ENCODE results near the gene CORO1C.

The CORO1C gene

DNA sequence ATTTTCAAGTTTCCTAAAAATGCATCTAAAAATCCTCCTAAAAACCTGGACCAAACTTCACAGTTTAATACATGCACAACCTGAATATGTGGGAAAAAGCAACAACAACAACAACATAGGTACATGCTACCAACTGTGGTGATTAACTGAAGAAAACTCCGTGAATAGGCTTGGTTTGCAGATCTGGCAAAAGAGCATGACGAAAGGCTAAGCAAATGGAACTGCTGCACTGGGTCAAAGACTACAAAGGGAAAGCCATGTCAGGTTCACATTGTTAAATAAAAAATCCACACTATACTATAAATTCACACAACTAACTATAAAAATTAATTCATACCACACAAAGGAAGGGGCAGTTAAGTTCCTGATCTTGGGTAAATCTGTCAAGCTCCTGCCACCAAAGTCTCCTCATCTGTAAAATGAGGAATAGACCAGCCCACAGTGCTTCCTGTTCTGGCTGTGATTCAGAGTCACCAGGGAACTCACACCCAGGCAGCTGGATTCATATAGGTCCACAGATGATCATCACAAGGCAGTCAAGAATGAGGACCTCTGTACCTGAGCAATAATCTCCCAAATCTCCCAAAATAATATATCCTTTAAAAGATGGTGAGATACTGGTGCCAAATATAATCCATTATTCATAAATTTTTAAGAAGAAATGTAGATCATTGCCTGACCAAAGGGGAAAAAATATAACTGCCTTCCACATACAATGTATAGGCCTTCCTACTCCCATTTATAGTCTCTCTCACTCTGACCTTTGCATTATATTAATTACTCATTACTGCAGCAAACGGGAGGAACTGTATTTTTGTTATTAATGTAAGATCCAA lies 7.0 kb downstream of the CORO1C start:
- DNase-seq = no peak

DNA sequence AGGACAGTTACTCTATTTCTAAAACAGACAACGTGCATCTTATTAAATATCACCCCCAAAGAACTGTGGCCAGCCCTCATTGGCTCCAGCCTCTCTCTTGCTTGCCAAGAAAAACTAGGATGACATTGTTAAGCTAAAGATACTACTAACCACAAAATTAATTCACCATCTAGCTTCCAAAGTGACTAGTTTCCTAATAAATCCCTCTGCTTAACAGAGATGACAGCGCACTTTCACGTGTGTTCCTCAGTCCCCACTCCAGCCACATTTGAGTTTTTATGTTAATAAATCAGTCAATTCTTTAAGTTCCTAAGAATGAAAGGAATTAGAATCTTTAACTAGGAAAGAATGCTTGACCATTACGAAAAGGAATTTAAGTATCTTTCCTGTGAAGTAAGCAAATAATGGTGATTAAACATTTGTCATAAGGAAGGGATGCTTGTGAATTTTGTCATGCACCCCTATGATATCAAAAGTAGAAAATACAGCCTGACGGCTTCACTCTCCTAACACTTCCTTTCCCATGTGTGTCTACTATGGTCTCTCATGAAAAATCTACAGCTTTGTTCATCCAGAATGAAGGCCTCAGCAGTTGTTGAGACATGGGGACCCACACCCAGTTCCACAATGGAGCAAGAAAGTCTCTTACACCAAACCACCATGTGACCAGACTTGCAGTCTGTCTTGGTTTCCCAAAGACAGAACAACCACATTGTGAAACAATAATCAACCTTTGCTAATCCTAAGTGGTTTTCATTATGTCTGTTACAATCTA lies 8.1 kb downstream of the CORO1C start:
- no peak for DNase-seq

DNA sequence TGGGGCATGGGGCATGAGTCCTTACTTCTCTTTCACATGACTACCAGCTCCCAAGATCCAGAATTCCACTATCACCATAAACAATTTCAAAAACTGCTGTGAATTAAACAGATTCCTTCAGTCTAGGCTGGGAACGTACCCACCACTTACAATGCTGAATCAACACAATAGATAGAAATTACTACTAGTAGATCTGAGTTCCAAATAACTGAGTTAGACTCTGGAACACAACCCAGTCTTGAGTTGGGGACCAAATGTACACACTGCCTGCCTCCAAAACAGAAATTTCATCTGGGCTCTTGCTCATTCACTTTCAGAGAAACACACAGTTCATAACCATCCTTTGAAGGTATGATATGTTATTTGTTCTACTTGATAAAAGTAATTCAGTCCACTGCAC lies 8.9 kb downstream of the CORO1C start:
- no peak for DNase-seq

DNA sequence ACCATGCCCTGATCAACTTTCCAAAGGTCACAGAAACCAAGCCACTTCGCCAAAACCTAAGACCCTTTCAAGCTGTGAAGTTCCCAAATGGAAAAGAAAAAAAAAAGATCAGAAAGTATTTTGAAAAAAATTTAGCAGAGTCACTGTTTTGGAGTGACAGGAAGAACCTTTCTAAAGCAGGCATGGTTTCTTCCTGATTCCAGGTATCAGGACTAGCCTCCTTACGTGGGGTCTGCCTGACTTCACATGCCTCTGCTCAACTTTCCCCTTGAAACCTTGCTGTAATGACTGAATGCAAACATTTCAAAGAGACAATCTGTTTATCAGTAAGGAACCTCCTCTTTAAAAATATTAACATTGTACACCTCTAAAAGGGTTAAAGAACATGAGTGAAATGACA lies 9.5 kb downstream of the CORO1C start:
- DNase-seq = no peak

DNA sequence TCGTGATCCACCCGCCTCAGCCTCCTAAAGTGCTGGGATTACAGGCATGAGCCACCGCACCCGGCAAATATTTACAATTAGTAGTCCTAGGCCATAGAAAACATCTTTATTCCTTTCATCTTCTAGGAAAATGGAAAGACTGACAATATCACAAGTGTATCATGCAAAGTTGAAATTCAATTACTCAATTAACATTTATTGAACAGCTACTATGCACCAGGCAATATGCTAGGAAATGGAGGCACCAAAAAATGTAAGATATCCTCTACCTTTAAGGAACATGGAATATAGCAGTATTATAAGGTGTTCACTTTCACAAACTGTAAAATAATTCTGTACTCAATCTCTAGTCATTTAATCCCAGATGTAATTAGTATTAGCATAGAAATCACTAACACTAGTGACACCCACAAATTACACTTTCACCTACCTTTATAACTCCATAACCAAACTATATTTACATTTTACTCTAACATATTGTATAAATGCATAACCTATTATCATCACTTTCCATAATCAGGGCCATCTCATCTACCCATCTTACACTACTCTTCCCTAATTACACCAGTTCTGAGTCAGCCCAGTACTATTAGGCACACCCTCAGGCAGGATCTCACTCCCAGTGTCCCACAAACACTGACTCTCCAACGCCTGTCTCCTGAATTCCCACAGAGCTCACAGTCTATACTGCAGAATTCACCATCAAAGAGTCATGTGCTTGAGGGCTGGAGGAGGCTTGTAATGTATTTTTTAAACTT lies 10.4 kb downstream of the CORO1C start:
- no peak for DNase-seq

DNA sequence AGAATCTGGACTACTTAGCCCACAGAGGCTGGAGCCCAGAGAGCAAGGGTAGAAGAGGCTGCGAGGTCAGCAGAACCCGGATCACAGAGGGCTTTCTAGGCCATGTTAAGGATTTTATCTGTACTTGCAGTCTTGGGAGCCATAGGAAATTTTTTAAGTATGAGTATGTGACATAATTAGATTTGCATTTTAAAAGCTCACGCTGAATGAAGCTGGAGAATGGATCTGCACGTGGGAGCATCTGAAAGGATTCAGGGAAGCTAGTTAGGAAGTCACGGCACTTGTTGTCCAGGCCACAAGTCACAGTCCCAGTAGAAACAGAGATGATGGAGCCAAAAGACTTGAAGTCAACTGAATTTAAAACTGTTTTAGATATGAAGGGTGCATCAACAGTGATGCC lies 14.1 kb downstream of the CORO1C start:
- DNase-seq = no peak

DNA sequence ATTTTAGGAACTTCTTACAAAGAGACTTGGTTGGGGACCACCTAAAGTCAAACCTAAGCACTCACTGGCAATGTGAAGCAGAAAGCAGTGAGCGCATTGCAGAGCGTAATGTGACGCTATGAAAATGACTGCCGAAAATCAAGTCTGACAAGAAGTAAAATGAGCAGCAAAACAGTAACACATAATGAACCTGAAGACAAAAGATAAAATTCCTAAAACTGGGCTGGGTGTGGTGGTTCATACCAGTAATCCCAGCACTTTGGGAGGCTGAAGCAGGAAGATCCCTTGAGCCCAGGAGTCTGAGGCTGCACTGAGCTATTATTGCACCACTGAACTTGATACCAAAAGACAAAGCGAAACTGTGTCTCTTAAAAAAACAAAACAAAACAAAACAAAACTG lies 16.5 kb downstream of the CORO1C start:
- DNase-seq = no peak

DNA sequence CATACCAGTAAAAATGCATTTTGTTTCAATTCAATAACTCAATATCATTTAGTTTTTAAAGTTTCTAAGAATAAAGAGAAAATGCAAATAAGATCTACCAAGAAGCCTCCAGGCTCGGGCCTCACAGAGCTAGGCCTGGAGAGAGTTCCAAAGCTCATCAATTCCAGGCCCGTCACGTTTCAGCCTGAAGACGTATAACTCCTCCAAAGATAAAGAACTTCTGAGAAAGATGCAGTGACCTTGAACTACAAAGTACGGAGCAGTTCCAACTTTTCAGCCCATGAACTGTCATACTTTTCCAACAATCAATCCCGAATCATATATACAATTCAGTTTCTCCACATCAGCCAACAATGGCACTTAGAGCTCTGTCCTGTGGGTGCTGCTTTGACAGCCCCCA lies 17.8 kb downstream of the CORO1C start:
- DNase-seq = no peak

DNA sequence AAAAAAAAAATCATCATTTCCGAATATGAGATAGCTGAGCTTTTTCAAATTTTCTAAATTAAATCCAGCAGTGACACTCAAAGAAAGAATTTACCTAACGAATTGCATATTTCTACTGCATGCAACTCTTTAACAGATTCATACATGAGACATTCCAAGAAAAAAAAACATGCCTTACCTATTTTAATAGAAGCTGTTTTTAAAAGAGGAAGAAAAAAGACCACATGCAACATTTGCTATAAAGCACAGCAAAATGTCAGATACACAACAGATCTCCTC lies 18.5 kb downstream of the CORO1C start:
- no peak for DNase-seq

DNA sequence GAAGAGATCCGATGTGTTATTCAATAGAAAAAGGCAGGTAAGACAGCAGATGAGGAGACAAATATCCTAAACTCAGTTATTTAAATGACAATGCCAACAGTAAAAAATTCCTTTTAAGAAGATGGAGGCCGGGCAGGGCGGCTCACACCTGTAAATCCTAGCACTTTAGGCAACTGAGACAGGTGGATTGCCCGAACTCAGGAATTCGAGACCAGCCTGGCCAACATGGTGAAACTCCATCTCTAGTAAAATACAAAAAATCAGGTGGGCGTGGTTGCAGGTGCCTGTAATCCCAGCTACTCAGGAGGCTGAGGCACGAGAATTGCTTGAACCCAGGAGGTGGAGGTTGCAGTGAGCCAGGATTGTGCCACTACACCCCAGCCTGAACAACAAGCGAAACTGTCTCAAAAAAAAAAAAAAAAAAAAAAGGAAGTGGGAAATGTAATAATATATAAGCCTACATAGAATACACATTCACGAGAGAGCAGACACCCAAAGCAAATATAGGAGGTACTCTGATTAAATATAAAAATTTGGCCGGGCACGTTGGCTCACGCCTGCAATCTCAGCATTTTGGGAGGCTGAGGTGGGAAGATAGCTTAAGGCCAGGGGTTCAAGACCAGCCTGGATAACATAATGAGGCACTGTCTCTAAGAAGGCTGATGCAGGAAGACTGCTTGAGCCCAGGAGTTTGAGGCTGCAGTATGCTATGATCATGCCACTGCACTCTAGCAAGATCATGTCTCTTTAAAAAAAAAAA lies 19.0 kb downstream of the CORO1C start:
- no peak for DNase-seq

DNA sequence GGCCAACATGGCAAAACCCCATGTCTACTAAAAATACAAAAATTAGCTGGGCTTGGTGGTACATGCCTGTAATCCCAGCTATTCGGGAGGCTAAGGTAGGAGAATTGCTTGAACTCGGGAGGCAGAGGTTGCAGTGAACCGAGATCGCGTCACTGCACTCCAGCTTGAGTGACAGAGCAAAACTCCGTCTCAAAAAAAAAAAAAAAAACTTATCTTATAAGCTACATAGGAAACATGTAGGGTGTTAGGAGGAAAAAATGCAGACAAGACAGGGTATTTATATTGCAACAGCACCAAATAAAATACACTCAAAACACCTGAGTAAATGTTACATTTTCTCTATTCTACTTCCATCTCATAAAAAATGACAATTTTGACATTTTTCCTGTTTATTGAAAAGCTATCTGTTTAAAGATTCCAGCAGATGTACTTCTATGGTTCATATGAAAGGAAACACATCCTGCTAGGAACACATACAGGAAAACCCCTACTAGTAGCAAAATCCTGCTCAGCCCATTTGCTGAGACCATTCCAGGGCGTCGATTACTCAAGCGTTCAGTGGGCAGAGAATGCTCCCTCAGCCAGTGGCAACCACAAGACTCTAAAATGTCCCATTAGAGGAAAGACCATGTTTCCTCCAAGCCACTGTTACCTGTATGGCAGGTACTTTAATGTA lies 19.7 kb downstream of the CORO1C start:
- no peak for DNase-seq

DNA sequence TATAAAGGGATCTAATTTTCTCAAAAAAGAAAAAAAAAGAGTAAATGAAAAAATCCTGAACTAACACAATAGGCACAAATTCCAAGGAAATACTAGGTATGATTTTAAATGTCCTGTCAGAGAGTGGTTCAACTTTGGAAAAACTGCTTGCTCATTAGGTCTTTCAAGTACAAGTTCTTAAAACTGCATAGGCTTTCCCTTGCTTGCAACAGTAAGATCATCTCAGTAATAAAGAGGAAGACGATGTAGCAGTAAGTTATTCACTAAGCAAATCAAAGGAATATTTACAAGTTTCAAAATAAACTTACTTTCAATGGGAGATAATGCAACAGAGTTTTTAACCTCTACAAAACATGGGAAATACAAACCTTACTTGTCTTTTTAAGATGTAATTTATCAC lies 21.6 kb downstream of the CORO1C start:
- no peak for DNase-seq

DNA sequence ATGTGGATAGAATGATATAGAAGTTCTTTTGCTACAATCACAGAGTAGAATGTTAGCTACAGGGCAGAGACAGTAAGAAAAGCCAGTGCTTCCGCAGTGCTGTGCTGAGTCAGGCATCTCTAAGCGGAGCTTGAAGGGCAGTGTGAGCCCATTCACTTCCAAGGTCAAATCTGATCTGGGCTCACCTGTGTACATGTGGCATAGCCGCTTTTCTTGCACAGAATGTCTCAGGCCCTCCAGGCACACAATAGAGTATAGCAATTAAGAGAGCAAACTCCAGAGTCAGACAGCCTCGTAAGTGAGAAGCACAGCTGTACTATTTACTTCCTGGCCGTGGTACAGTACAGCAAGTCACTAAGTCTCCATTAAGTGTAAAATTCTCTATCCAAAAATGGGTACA lies 26.8 kb downstream of the CORO1C start:
- no peak for DNase-seq

DNA sequence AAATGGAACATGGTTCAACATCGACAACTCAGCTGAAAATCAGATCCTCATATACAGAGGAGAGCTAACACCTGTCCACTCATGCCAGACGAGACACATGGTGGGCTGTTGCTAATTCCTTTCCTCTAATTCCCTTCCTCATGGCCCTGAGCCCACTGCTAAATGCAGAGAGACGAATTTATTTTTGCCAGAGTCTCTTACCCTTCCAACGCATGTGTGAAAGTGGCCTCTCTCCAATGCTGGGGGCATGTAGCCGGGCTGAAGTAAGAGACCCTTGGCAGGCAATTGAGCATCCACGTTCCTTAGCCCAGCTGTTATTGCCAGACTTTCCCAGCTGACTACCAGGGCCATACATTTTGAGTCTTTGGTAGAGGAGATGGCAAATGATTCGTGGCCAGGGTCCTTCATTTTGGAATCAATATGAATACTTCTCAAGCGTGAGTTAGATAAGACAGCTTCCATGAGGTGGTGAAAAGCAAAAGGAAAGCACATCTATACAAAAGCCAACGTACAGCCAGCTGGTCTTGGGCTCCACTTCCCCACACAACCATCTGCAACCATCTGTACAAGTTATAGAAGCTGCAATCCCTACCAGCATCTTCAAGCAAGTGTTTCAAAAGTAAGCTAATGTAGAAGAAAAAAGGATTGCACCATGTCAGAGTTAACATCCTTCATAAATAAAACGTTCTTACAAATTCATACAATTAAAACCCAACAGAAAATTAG lies 28.6 kb downstream of the CORO1C start:
- DNase-seq = no peak

DNA sequence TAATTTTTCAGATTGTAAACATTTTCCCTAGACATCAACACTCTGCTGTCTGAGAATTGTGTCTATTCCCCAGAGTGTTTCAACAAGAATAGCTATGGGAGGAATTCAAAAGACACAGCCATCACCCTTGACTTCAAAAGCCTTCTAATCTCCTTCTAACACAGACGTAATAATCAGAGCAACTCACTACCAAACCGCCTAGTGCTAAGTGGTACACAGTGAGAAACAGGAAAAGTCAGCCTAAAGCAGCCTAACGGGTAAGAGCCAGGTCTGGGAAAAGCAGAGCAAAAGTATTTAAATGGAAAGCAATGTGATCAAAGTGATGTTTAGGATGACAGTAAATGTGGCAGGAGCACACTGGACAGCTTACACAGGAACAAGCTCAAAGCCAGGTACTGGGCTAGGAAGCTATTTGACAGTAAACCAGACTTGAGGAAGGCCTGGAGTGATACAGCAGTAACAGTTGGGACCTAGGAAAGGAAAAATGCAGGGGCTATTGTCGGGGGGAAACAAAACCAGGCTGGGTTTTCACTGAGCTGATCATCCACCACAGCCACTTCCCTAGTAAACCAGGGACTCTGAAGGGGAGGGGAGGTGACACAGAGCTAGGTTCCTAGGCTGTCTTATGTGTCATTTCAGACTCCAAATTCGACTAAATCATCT lies 29.4 kb downstream of the CORO1C start:
- no peak for DNase-seq

DNA sequence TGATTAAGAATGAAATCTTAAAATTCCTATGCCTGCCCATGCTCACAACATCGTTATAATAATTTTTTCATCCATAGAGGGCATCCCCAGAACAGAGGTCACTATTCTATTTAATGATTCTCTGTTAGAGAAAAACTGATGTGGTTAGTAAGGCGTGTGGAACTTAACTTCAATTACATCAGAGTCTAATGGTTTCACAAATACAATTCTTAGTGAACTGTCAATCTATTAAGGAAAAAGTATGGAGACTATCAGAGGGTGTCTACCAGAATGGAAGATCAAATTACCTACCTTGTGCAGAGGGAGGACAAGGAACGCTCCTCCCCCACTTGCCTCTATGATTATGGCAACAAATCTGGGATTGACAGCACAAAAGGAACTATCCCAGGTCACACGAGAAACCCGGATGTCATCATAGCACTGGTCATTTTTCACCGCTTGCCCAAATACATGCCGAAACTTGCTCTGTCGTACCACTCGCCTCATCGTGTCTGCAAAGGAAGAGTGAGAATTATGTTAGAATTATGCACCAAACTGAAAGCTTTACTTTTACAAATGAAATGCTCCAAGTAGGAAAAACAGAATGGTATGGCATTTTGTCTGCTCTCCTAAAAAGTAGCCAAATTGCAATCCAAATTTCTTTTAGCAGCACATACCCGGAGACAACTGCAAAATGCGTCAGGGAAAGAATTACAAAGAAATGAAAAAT lies 30.3 kb downstream of the CORO1C start:
- no peak for DNase-seq

DNA sequence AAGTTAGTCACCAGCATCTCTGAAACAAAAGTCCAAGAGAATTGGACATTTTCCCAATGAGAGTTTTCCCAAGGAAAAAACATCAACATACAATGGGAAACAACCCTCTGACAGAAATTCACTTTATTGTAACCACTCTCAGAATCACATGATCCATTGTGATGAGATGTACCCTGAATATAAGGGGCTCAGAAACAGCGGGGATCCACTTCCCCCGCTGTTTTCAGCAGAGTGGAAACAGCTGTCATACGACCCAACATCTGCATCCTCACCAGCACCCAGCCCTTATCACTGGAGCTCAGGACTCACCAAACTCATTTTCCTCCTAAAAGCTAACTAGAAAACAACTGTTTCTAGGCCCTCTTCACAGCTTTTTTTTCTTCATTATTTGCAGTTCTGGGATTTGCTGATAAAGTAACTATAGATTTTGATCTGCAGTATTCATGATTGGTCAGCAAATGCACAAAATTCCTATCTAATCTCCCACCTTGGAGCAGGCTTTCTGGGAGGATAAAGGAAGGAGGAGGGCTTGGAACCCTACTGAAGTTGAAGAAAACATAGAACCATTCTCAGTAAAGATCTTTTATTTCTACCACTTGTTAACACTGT lies 31.3 kb downstream of the CORO1C start:
- no peak for DNase-seq

DNA sequence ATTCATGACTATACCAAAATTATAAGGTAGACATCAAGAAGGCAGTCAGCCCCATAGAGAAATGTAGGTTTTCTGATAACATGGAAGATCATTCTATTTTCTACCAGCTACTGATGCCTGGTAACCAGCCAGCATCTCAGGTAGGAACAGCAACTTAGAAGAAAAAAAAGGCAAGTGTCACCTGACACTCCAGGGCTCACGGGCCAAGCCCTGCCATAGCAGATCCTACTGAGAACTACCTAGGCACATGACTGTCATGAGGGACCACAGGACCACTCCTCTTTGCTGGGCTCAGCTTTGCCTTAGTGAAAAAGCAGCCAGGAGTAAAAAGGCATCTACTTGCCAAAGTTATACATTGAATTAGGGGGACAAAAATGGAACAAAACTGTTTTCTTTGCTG lies 33.4 kb downstream of the CORO1C start:
- no peak for DNase-seq

DNA sequence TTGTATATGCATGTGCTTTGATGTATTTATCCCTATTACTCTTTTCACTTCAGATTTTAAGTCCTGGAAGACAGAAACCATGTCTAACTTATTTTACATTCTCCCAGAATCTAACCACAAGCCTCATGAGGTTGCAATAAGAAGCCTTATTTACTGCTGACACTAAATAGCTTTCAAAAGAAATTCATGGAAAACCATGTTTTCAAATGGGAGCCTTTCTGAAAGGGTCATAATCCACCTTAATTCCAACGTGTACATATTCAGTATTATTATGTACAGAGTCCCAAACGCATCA lies 34.4 kb downstream of the CORO1C start:
- DNase-seq = no peak

Measured in activated gamma-delta T cell treated with Interleukin-2 at 50 U/mL for 16 hours (primary cell).